BLaER1 treated with 17β-estradiol and CSF1 and Interleukin-3, amounts not matched to agents 10 nM and 100 nM (cell line): ENCODE data around the gene KLRC4.
A peak's percentile ranks its signal among the peaks of the same experiment; 100 is the strongest.

ENCODE experiments used
- H3K27ac ChIP-seq, 11 experiments: shearing (Covaris generic); formaldehyde crosslinking; 2 replicates each; pipeline ENCODE4 v1.8.1; 2022
- H3K27me3 ChIP-seq, 11 experiments: shearing (Covaris generic); formaldehyde crosslinking; 2 replicates each; pipeline ENCODE4 v1.8.1; 2022
- H3K36me3 ChIP-seq, 11 experiments: shearing (Covaris generic); formaldehyde crosslinking; 2 replicates each; pipeline ENCODE4 v1.8.1; 2022
- H3K4me1 ChIP-seq, 10 experiments: shearing (Covaris generic); formaldehyde crosslinking; 2 replicates each; pipeline ENCODE4 v1.8.1; 2022
- H3K4me2 ChIP-seq, 11 experiments: shearing (Covaris generic); formaldehyde crosslinking; 2 replicates each; pipeline ENCODE4 v1.8.1; 2022
- H3K4me3 ChIP-seq, 10 experiments: shearing (Covaris generic); formaldehyde crosslinking; 2 replicates each; pipeline ENCODE4 v1.8.1; 2022
- H3K9ac ChIP-seq, 11 experiments: shearing (Covaris generic); formaldehyde crosslinking; 2 replicates each; pipeline ENCODE4 v1.8.1; 2022
- H3K9me3 ChIP-seq, 11 experiments: shearing (Covaris generic); formaldehyde crosslinking; replicated peaks in 1 of 11; 2 replicates each; pipeline ENCODE4 v1.8.1; 2022
- H4K20me1 ChIP-seq, 11 experiments: shearing (Covaris generic); formaldehyde crosslinking; 2 replicates each; pipeline ENCODE4 v1.8.1; 2022
- Cebpa-rat ChIP-seq, 11 experiments: shearing (Covaris generic); IDR thresholded peaks; 2 replicates each; pipeline ENCODE4 v1.8.1; 2022

KLRC4 gene

DNA sequence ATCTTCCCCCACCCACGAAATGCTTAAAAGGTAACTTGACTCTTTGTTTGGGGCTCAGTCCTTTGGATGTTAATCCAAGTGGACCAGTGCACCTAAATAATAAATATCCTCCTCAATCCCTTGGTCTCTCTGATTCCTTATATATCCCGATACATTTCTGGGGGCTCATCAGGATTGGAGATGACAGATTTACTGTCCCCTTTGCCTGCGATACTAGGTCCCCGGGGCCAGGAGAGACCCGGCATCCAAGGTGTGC lies 46.0 kb downstream of the KLRC4 start:
- H3K27ac ChIP-seq = peak overlapping the region in 9 of 11 experiments; percentile 73 to 90 (median 85); a peak in 18 of 22 replicates
- peak overlapping the region; percentile 84 to 98 (median 95) for H3K4me2 ChIP-seq
- H3K9me3 ChIP-seq = peaks cover 12 to 26% (median 21%) of the 10 kb centered on the region in 11 experiments
- peaks cover 39 to 52% (median 46%) of the 10 kb centered on the region in 10 experiments for H3K4me1 ChIP-seq
- H3K36me3 ChIP-seq = 0 out of 22 replicates have a peak, but pooled peaks cover 0 to 3% (median 0%) of the 10 kb centered on the region in 11 experiments
- H3K4me3 ChIP-seq = peak overlapping the region in 8 of 10 experiments; percentile 62 to 82 (median 68); a peak in 10 of 20 replicates
- no peak for TF ChIP-seq Cebpa-rat (IDR thresholded peaks at IDR 0.05)
- H3K27me3 ChIP-seq = no peaks in the 10 kb centered on the region
- H4K20me1 ChIP-seq = no peaks in the 10 kb centered on the region
- H3K9ac ChIP-seq = peak overlapping the region in 9 of 11 experiments; percentile 71 to 86 (median 81); a peak in 16 of 22 replicates

DNA sequence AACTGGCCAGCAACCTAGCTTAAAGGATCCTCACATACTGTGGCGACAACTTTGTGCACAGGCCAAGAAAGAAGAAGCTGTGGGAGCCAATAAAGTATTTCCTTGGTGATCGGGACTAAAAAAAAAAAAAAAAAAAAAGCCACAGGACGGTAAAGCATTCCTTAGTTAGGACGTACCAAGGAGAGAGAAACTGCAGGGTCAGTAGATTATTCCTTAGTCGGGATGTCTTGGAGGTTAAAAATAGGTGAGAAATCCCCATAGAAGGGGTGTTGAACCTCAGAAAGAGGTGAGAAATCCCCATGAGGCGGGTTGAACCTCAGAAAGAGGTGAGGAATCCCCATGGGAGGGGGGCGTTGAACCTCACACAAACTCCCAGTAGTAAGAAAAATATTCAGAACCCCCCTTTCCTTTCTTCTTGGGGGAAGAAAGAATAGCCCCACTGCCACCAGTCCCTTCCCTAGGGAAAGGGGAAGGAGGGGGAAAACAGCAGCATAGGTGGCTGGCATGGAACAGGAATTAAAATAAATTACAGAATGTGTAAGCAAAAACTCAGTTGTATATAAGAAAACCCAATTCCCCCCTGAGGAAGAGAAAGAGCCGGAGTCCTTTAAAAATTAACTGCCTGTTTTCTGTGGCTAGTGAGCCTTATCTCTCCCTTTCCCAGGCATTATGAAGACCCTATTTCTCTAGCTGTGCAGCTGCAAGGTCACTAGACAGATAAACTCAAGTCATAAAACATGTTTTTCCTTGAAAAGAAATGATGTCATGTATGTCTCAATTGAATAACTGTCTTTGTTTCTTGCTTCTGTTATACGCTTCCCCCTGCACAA lies 46.5 kb downstream of the KLRC4 start:
- H4K20me1 ChIP-seq = no peaks in the 10 kb centered on the region
- peak overlapping the region in 5 of 11 experiments; percentile 51 to 86 (median 82); a peak in 8 of 22 replicates for H3K9ac ChIP-seq
- H3K27me3 ChIP-seq = no peaks in the 10 kb centered on the region
- H3K27ac ChIP-seq = peak overlapping the region in 6 of 11 experiments; percentile 80 to 90 (median 85); a peak in 12 of 22 replicates
- H3K36me3 ChIP-seq = no peaks in the 10 kb centered on the region
- H3K4me2 ChIP-seq = peak overlapping the region in 10 of 11 experiments; percentile 84 to 98 (median 94); a peak in 20 of 22 replicates
- H3K4me1 ChIP-seq = peaks cover 39 to 52% (median 46%) of the 10 kb centered on the region in 10 experiments
- no peak for TF ChIP-seq Cebpa-rat (IDR thresholded peaks at IDR 0.05)
- no peak overlapping the region; a peak in 2 of 20 replicates for H3K4me3 ChIP-seq
- H3K9me3 ChIP-seq = peaks cover 7 to 21% (median 15%) of the 10 kb centered on the region in 11 experiments

DNA sequence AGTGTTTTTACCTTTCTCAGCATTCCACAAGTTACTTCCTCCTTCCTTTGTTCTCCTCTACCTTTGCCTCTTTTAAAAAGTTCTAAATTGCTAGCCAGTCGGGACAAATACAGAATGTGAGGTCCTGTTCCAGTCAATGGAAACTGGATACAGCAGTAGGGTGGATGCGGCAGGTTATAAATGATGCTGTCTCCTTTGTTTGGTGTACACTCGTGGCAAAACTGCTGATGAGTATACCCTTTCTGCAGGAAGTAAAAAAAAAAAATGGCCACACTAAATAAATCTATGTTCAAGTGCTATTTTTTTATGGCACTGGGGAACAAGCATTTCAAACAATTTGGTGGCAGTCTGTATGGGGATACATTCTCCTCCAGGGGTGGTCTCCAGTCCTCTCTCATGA lies 47.2 kb downstream of the KLRC4 start:
- H4K20me1 ChIP-seq = no peaks in the 10 kb centered on the region
- H3K27ac ChIP-seq = peak overlapping the region in 4 of 11 experiments; percentile 11 to 90 (median 86); a peak in 3 of 22 replicates

DNA sequence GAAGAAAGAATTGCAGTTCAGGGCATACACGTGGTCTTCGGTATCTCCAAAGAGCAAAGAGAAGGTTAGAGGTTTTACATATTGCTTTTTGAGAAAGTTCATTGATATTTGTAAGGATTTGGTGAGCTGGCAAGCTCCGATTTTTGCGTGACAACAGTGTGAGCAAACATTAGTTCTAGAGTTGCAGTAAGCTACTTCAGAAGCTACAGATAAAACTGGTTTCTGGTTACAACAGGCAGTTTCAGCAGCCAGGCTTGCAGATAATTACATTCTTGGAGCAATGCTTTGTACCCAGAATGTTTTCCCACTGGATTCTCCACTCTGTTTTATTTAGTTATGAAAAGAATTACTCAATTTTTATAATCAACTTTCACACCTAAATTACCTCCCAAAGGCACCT lies 47.9 kb downstream of the KLRC4 start:
- TF ChIP-seq Cebpa-rat (IDR thresholded peaks at IDR 0.05) = no peak
- Histone ChIP-seq H3K27ac (0 out of 22 replicates have a peak overlapping the region, but pooled peaks of 1 of the 11 experiments have one; percentile 17), H3K9me3 (peaks cover 0 to 10% (median 4%) of the 10 kb centered on the region in 11 experiments; a peak in 8 of 22 replicates), H3K27me3 (no peaks in the 10 kb centered on the region), H3K4me3 (no peak overlapping the region), H3K36me3 (no peaks in the 10 kb centered on the region), H3K9ac (no peak overlapping the region), H3K4me2 (peak overlapping the region in 6 of 11 experiments; percentile 1 to 94 (median 8); a peak in 1 of 22 replicates), H4K20me1 (no peaks in the 10 kb centered on the region), H3K4me1 (peaks cover 39 to 56% (median 48%) of the 10 kb centered on the region in 10 experiments)

More for the DNA sequence above, 47.2 kb downstream of the KLRC4 start:
- no peak overlapping the region for H3K4me3 ChIP-seq
- peaks cover 0 to 13% (median 8%) of the 10 kb centered on the region in 11 experiments; a peak in 20 of 22 replicates for H3K9me3 ChIP-seq
- H3K27me3 ChIP-seq = no peaks in the 10 kb centered on the region
- peaks cover 39 to 56% (median 48%) of the 10 kb centered on the region in 10 experiments for H3K4me1 ChIP-seq
- no peaks in the 10 kb centered on the region for H3K36me3 ChIP-seq
- H3K4me2 ChIP-seq = peak overlapping the region in 10 of 11 experiments; percentile 84 to 98 (median 94); a peak in 18 of 22 replicates
- no peak for TF ChIP-seq Cebpa-rat (IDR thresholded peaks at IDR 0.05)
- H3K9ac ChIP-seq = no peak overlapping the region

DNA sequence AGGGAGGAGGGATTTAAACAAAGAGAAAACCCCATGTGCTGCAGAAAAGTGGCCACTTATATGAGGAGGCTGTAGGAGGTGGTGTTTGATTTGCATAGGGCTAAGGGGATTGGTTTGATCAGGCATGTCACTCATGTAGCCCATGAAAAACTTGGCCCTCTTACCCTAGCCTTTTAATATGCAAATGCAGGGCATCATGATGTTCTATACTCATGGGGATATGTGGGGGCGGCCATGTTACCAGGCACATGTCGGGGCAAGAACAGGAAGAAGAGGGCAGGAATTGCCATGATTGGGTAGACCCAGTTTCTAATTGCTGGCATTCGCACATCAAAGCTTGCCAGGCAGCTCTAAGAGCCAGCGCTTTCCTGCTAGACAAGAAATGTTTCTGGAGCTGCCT lies 48.5 kb downstream of the KLRC4 start:
- no peak overlapping the region for H3K4me3 ChIP-seq
- H3K27ac ChIP-seq = no peak overlapping the region
- H3K36me3 ChIP-seq = no peaks in the 10 kb centered on the region
- peaks cover 35 to 54% (median 45%) of the 10 kb centered on the region in 10 experiments for H3K4me1 ChIP-seq
- H4K20me1 ChIP-seq = no peaks in the 10 kb centered on the region
- H3K9me3 ChIP-seq = peaks cover 0 to 10% (median 0%) of the 10 kb centered on the region in 11 experiments; a peak in 6 of 22 replicates
- H3K9ac ChIP-seq = no peak overlapping the region
- peak overlapping the region in 7 of 11 experiments; percentile 2 to 34 (median 9); a peak in 3 of 22 replicates for H3K4me2 ChIP-seq
- TF ChIP-seq Cebpa-rat (IDR thresholded peaks at IDR 0.05) = no peak
- no peaks in the 10 kb centered on the region for H3K27me3 ChIP-seq

DNA sequence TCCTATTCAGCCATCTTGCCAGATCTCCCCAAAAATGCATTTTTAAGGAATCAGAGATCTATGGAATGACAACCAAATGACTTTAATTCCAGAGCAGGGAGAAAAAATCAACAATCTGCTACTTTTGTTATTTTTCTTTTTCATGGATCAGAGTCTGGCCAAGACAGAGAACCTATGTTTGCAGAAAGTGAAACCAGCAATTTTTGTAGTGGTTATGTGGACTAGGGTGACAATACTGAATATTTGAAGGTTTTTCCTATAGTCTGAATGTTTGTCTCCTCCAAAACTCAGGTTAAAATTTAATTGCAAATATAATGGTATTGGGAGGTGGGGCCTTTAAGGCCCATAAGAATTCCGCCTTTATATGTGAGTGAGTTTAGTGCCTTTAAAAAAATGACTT lies 50.6 kb downstream of the KLRC4 start:
- Histone ChIP-seq H3K27ac (no peak overlapping the region), H3K36me3 (no peaks in the 10 kb centered on the region), H3K9me3 (peaks cover 0 to 10% (median 0%) of the 10 kb centered on the region in 11 experiments; a peak in 5 of 22 replicates), H3K4me1 (peaks cover 20 to 36% (median 28%) of the 10 kb centered on the region in 10 experiments), H3K9ac (no peak overlapping the region), H3K27me3 (no peaks in the 10 kb centered on the region), H4K20me1 (no peaks in the 10 kb centered on the region), H3K4me3 (no peak overlapping the region), H3K4me2 (no peak overlapping the region)
- TF ChIP-seq Cebpa-rat (IDR thresholded peaks at IDR 0.05) = no peak

DNA sequence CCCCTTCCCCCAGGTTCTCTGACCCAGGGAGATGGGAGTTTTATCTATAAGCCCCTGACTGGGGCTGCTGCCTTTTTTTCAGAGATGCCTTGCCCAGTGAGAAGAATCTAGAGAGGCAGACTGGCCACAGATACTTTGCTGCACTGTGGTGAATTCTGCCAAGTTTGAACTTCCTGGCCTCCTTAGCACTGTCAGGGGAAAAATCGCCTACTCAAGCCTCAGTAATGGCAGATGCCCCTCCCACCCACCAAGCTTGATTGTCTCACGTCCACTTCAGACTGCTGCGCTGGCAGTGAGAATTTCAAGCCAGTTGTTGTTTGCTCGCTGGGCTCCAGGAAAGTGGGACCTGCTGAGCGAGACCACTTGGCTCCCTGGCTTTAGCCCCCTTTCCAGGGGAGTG lies 51.4 kb downstream of the KLRC4 start:
- no peak for TF ChIP-seq Cebpa-rat (IDR thresholded peaks at IDR 0.05)
- peak overlapping the region in 1 of 11 experiments; percentile 25; a peak in 3 of 22 replicates for H3K4me2 ChIP-seq

More for the DNA sequence above, 51.4 kb downstream of the KLRC4 start:
- H3K4me3 ChIP-seq = no peak overlapping the region
- peaks cover 0 to 10% (median under 1%) of the 10 kb centered on the region in 11 experiments; a peak in 7 of 22 replicates for H3K9me3 ChIP-seq
- no peak overlapping the region for H3K27ac ChIP-seq
- no peaks in the 10 kb centered on the region for H3K36me3 ChIP-seq
- no peaks in the 10 kb centered on the region for H4K20me1 ChIP-seq
- H3K27me3 ChIP-seq = no peaks in the 10 kb centered on the region
- no peak overlapping the region for H3K9ac ChIP-seq
- H3K4me1 ChIP-seq = peaks cover 11 to 28% (median 20%) of the 10 kb centered on the region in 10 experiments; a peak in 18 of 20 replicates
